Endodermal cell (in vitro differentiated cells): Measurements from ENCODE around the gene PDCD4. TPM values are rescaled to one million over a fixed set of nuclear protein-coding genes. Genes with fewer than 3 reads are reported as not detected.

ENCODE experiments used
- DNase-seq: peaks from one replicate; pipeline ENCODE4 v3.0.0-alpha.2; 2017
- H3K27ac ChIP-seq: 2 replicates; pipeline ENCODE4 v1.5.1; 2013; ENCODE audit warnings: mild to moderate bottlenecking, low read depth, low read length, moderate library complexity
- H3K27me3 ChIP-seq: 2 replicates; pipeline ENCODE4 v1.6.1; 2013; ENCODE audit warnings: mild to moderate bottlenecking, low read length, moderate library complexity; ENCODE audit not compliant: insufficient read depth, control insufficient read depth, poor library complexity, severe bottlenecking
- H3K36me3 ChIP-seq: 2 replicates; pipeline ENCODE4 v1.7.0; 2013; ENCODE audit warnings: mild to moderate bottlenecking, low read length, moderate library complexity; ENCODE audit not compliant: control insufficient read depth, insufficient read depth
- H3K4me1 ChIP-seq: one replicate; pipeline ENCODE4 v1.7.0; 2013; ENCODE audit warnings: low read length; ENCODE audit not compliant: control insufficient read depth, insufficient read depth
- H3K4me3 ChIP-seq: 2 replicates; pipeline ENCODE4 v1.5.1; 2013; ENCODE audit warnings: mild to moderate bottlenecking, low read length, moderate library complexity
- H3K9ac ChIP-seq: 2 replicates; pipeline ENCODE4 v1.6.1; 2013; ENCODE audit warnings: mild to moderate bottlenecking, low read length, moderate library complexity; ENCODE audit not compliant: poor library complexity, severe bottlenecking; ENCODE audit errors: extremely low read depth
- H3K9me3 ChIP-seq: 2 replicates; pipeline ENCODE4 v1.6.1; 2013; ENCODE audit warnings: mild to moderate bottlenecking, low read length, moderate library complexity; ENCODE audit not compliant: control insufficient read depth
- H3K27ac Mint-ChIP-seq: 2 replicates; pipeline ENCODE4 v1.8.0; 2020; ENCODE audit warnings: mixed read lengths
- H3K27me3 Mint-ChIP-seq: 2 replicates; pipeline ENCODE4 v1.8.0; 2021; ENCODE audit warnings: mild to moderate bottlenecking, mixed read lengths; ENCODE audit not compliant: insufficient read depth
- H3K36me3 Mint-ChIP-seq: 2 replicates; pipeline ENCODE4 v1.8.0; 2020; ENCODE audit warnings: low read depth, mixed read lengths
- H3K4me1 Mint-ChIP-seq: 2 replicates; pipeline ENCODE4 v1.8.0; 2020; ENCODE audit warnings: mixed read lengths
- H3K4me3 Mint-ChIP-seq: 2 replicates; pipeline ENCODE4 v1.8.0; 2020; ENCODE audit warnings: mild to moderate bottlenecking, moderate library complexity, mixed read lengths
- H3K9me3 Mint-ChIP-seq: 2 replicates; pipeline ENCODE4 v1.8.0; 2020; ENCODE audit warnings: mild to moderate bottlenecking, mixed read lengths
- WGBS, 2 experiments: methylation state at CpG; one replicate each; pipeline versions ENCODE4 v1.1.5 to v1.1.7; 2013; ENCODE audit warnings: missing lambda C conversion rate in 2 of 2, mixed read lengths in 1 of 2; ENCODE audit not compliant: insufficient coverage in 1 of 2, insufficient read length in 1 of 2; 5-methylcytosine and 5-hydroxymethylcytosine counted together
- total RNA-seq, 2 donors: library from RNA; stranded (reverse); fragmentation: NEBNext Ultra II Directional in 1 of 2; extraction: Animal tissue kit (Norgen Biotek cat#: 25700) in 1 of 2; gene quantifications; 2 replicates in 1 of 2; 3 replicates in 1 of 2; pipeline ENCODE4 v1.2.1, GENCODE V29; 2021
- TF ChIP-seq, protein P1 (sequence below): fragments of 200-600 bp; sonication (generic); conservative IDR thresholded peaks from 2 replicates; pipeline ENCODE4 v1.5.0; 2021; ENCODE audit warnings: antibody characterized with exemption, mild to moderate bottlenecking

Gene PDCD4
- total RNA-seq, 2 donors from 2014 or later: 46.5 to 48.5 TPM

DNA sequence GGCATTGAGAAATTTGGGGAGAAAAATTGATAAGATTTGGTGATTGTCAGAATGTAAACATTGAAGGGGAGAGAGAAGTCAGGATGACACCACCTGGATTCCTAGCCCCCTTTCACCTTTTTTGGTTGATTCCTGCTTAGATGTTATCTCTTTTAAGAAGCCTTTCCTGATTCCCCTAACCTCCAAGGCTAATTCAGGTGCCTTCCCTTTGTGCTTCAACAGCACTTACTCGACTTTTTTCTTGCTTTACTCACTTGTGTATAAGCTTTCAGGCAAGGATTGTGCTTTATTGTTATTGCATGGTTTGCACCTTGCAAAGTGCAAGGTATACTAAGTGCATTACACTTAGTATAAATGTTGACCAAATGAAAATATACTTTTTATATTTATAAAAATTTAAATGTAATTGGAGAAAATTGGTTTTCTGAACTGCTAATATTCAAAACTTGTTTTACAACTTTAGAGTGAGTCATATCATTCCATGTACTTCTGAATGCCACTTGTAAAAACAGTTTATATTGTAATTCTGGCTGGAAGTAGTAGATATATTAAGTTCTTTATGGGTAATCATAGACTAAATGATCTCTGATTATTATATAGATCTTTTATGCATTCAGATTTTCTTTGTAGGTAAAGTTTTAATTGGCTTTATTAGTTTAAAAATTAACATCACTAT, 60.9 kb downstream of the PDCD4 start:
- Histone ChIP-seq H3K9me3 (no peaks in the 10 kb centered on the region), H3K27me3 (no peaks in the 10 kb centered on the region), H3K36me3 (peaks cover 5% of the 10 kb centered on the region), H3K4me1 (peaks cover 12% of the 10 kb centered on the region), H3K9ac (no peak overlapping the region), H3K27ac (no peak overlapping the region), H3K4me3 (no peak overlapping the region)
- no peaks in the 10 kb centered on the region for H3K36me3 Mint-ChIP-seq
- no peak overlapping the region for H3K27ac Mint-ChIP-seq
- DNase-seq: no peak
- no peaks in the 10 kb centered on the region for H3K9me3 Mint-ChIP-seq
- WGBS, 2 experiments: 83% methylated on average over 1 of the region's 1 CpG; no CpG with 5 or more reads in 1 of the 2 experiments
- H3K27me3 Mint-ChIP-seq: no peaks in the 10 kb centered on the region
- no peak overlapping the region for H3K4me3 Mint-ChIP-seq
- H3K4me1 Mint-ChIP-seq: peaks cover 5% of the 10 kb centered on the region
- TF ChIP-seq, protein P1, sequence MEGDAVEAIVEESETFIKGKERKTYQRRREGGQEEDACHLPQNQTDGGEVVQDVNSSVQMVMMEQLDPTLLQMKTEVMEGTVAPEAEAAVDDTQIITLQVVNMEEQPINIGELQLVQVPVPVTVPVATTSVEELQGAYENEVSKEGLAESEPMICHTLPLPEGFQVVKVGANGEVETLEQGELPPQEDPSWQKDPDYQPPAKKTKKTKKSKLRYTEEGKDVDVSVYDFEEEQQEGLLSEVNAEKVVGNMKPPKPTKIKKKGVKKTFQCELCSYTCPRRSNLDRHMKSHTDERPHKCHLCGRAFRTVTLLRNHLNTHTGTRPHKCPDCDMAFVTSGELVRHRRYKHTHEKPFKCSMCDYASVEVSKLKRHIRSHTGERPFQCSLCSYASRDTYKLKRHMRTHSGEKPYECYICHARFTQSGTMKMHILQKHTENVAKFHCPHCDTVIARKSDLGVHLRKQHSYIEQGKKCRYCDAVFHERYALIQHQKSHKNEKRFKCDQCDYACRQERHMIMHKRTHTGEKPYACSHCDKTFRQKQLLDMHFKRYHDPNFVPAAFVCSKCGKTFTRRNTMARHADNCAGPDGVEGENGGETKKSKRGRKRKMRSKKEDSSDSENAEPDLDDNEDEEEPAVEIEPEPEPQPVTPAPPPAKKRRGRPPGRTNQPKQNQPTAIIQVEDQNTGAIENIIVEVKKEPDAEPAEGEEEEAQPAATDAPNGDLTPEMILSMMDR: no peak

DNA sequence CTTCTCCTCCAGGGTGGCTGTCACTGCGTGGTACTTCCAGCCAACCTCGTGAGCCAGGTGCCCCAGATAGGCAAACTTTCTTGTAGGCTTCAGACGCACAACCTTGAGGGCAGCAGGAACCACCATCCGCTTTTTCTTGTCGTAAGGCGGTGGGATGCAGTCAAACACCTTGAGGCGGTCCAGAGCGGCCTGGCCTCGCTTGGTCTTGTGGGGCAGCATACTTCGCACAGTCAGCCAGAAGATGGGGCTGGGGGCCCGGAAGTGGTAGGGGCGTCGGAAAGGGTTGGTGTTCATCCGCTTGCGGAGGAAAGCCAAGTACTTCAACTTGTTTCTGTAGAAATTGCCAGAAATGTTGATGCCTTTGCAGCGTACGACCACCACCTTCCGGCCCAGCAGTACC, 65.0 kb downstream of the PDCD4 start:
- peaks cover 12% of the 10 kb centered on the region for H3K4me1 ChIP-seq
- H3K4me3 Mint-ChIP-seq: no peak overlapping the region
- H3K4me3 ChIP-seq: no peak overlapping the region
- no peak overlapping the region for H3K9ac ChIP-seq
- H3K27me3 ChIP-seq: no peaks in the 10 kb centered on the region
- no peaks in the 10 kb centered on the region for H3K27me3 Mint-ChIP-seq
- no peak for DNase-seq
- peaks cover 4% of the 10 kb centered on the region for H3K9me3 ChIP-seq
- H3K36me3 ChIP-seq: peaks cover 6% of the 10 kb centered on the region
- WGBS, 2 experiments: 97% methylated on average over 18 of the region's 18 CpGs
- no peaks in the 10 kb centered on the region for H3K4me1 Mint-ChIP-seq
- TF ChIP-seq, protein P1: no peak
- no peak overlapping the region for H3K27ac ChIP-seq
- no peaks in the 10 kb centered on the region for H3K9me3 Mint-ChIP-seq
- H3K27ac Mint-ChIP-seq: no peak overlapping the region
- peaks cover 12% of the 10 kb centered on the region for H3K36me3 Mint-ChIP-seq

DNA sequence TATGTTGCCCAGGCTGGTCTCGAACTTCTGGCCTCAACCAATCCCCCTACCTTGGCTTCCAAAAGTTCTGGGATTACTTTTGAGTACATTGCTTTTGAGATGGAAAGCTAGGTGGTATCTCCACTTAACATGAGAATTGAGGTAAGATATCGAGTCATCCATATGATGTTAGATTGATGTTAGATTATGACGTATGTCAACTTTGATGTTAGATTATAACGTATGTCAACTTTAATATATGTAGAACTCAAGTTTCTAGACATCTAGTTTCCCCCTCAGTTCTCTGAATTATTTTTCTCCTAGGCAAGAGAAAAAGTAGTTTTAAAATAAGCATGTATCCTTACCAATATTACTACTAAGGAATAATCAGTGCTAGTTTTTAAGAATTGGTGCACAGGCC, 67.7 kb downstream of the PDCD4 start:
- H3K27me3 Mint-ChIP-seq: no peaks in the 10 kb centered on the region
- H3K27ac Mint-ChIP-seq: no peak overlapping the region
- DNase-seq: no peak
- Histone ChIP-seq H3K4me3 (no peak overlapping the region), H3K4me1 (no peaks in the 10 kb centered on the region), H3K27me3 (no peaks in the 10 kb centered on the region), H3K27ac (no peak overlapping the region), H3K9me3 (peaks cover 17% of the 10 kb centered on the region), H3K36me3 (peaks cover 33% of the 10 kb centered on the region), H3K9ac (no peak overlapping the region)
- WGBS, 2 experiments: 96% methylated on average over 4 of the region's 4 CpGs; no CpG with 5 or more reads in 1 of the 2 experiments
- peaks cover 29% of the 10 kb centered on the region for H3K36me3 Mint-ChIP-seq
- no peaks in the 10 kb centered on the region for H3K9me3 Mint-ChIP-seq
- H3K4me1 Mint-ChIP-seq: peaks cover 3% of the 10 kb centered on the region
- TF ChIP-seq, protein P1: no peak
- no peak overlapping the region for H3K4me3 Mint-ChIP-seq
